H1 (cell line): ENCODE measurements around the gene SUDS3. TPM values are rescaled to one million over a fixed set of nuclear protein-coding genes. Genes with fewer than 3 reads are reported as not detected.

Experiments used
- CTCF ChIA-PET: fragments of 300-600 bp; sonication (Branson Sonifier 250); formaldehyde crosslinking; loops from one replicate; lab custom pipeline; 2021; ENCODE audit not compliant: partially characterized antibody; lab: Charles Lee
- POLR2A ChIA-PET: fragments of 300-600 bp; sonication (Branson Sonifier 250); formaldehyde crosslinking; loops from one replicate; lab custom pipeline; 2021; ENCODE audit warnings: inconsistent platforms; ENCODE audit not compliant: partially characterized antibody; lab: Charles Lee
- DNase-seq, 2 experiments: peaks; one replicate each; pipeline versions ENCODE4 v3.0.0 to v3.0.0-alpha.2; 2010 to 2022; ENCODE audit warnings: low spot score in 2 of 2, low read depth in 1 of 2, mixed read lengths in 1 of 2
- FAIRE-seq: peaks from 2 replicates; lab custom pipeline; 2011; peaks lifted over from hg19 to GRCh38; lab: Jason Lieb, UNC
- H2AFZ ChIP-seq: 2 replicates; pipeline ENCODE4 v1.8.1; 2012; ENCODE audit warnings: low read length, inconsistent platforms
- H2AK5ac ChIP-seq: 2 replicates; pipeline ENCODE4 v1.6.1; 2013; ENCODE audit warnings: low read depth, low read length
- H2BK120ac ChIP-seq: replicated peaks from 2 replicates; pipeline ENCODE3; 2013; ENCODE audit warnings: low read depth, low read length, inconsistent platforms
- H2BK12ac ChIP-seq: 2 replicates; pipeline ENCODE4 v1.6.1; 2013; ENCODE audit warnings: low read depth, low read length
- H2BK15ac ChIP-seq: 2 replicates; pipeline ENCODE4 v1.6.1; 2013; ENCODE audit warnings: low read length
- H2BK20ac ChIP-seq: 2 replicates; pipeline ENCODE4 v1.6.1; 2013; ENCODE audit warnings: low read length
- H2BK5ac ChIP-seq: 2 replicates; pipeline ENCODE4 v1.6.1; 2013; ENCODE audit warnings: low read depth, low read length
- H3K14ac ChIP-seq: 2 replicates; pipeline ENCODE4 v1.6.1; 2013; ENCODE audit warnings: inconsistent platforms; ENCODE audit not compliant: insufficient read length
- H3K18ac ChIP-seq: 2 replicates; pipeline ENCODE4 v1.6.1; 2013; ENCODE audit warnings: low read length; ENCODE audit errors: extremely low read depth
- H3K23ac ChIP-seq: 2 replicates; pipeline ENCODE4 v1.6.1; 2013; ENCODE audit warnings: inconsistent platforms; ENCODE audit not compliant: insufficient read length
- H3K23me2 ChIP-seq: 2 replicates; pipeline ENCODE4 v1.6.1; 2013; ENCODE audit warnings: low read depth, low read length
- H3K27ac ChIP-seq: 2 replicates; pipeline ENCODE4 v1.6.1; 2011; ENCODE audit warnings: low read depth, low read length, inconsistent platforms
- H3K27me3 ChIP-seq, 4 experiments: replicated peaks in 1 of 4; 1 replicate in 1 of 4; 2 replicates in 3 of 4; pipeline versions ENCODE4 v1.6.1 to v1.8.1; 2011 to 2013; ENCODE audit warnings: low read length in 3 of 4, mild to moderate bottlenecking in 3 of 4, inconsistent platforms in 2 of 4, mixed read lengths in 2 of 4, moderate library complexity in 1 of 4; ENCODE audit not compliant: control insufficient read depth in 3 of 4, insufficient read depth in 3 of 4; ENCODE audit errors: extremely low read depth in 1 of 4
- H3K36me3 ChIP-seq, 4 experiments: 2 replicates each; pipeline versions ENCODE4 v1.6.1 to v1.8.1; 2011 to 2013; ENCODE audit warnings: mild to moderate bottlenecking in 4 of 4, low read length in 3 of 4, moderate library complexity in 2 of 4, control low read depth in 1 of 4, inconsistent platforms in 1 of 4; ENCODE audit not compliant: insufficient read depth in 4 of 4, control insufficient read depth in 2 of 4
- H3K4ac ChIP-seq: replicated peaks from 2 replicates; pipeline ENCODE3; 2013; ENCODE audit warnings: low read length, low read depth, mixed read lengths, inconsistent platforms; ENCODE audit not compliant: insufficient read length
- H3K4me1 ChIP-seq, 4 experiments: replicated peaks in 1 of 4; 1 replicate in 1 of 4; 2 replicates in 3 of 4; pipeline versions ENCODE4 v1.6.1 to v1.8.1; 2011 to 2013; ENCODE audit warnings: low read length in 3 of 4, inconsistent platforms in 2 of 4, mixed read lengths in 1 of 4; ENCODE audit not compliant: insufficient read depth in 4 of 4, control insufficient read depth in 3 of 4
- H3K4me2 ChIP-seq, 2 experiments: 2 replicates each; pipeline versions ENCODE4 v1.6.1 to v1.8.1; 2011 to 2013; ENCODE audit warnings: low read depth in 2 of 2, low read length in 2 of 2, control low read depth in 1 of 2, inconsistent platforms in 1 of 2, mild to moderate bottlenecking in 1 of 2; ENCODE audit not compliant: insufficient read depth in 1 of 2
- H3K4me3 ChIP-seq, 4 experiments: fragments of 200-600, 300-600 bp in 1 of 4; sonication (generic), shearing (Covaris generic), sonication (Bioruptor Twin) in 1 of 4; 2 replicates each; pipeline versions ENCODE4 v1.5.1 to v1.8.1; 2011 to 2016; ENCODE audit warnings: low read length in 4 of 4, low read depth in 3 of 4, control low read depth in 2 of 4, inconsistent platforms in 2 of 4, mild to moderate bottlenecking in 2 of 4, mixed read lengths in 1 of 4, moderate library complexity in 1 of 4; ENCODE audit not compliant: insufficient read depth in 2 of 4; ENCODE audit errors: extremely low read depth in 1 of 4
- H3K56ac ChIP-seq: replicated peaks from 2 replicates; pipeline ENCODE3; 2013; ENCODE audit warnings: low read depth, mild to moderate bottlenecking, mixed read lengths, low read length, inconsistent platforms; ENCODE audit not compliant: insufficient read length
- H3K79me1 ChIP-seq: 2 replicates; pipeline ENCODE4 v1.6.1; 2013; ENCODE audit warnings: low read depth, low read length, control low read depth
- H3K79me2 ChIP-seq, 2 experiments: 2 replicates each; pipeline versions ENCODE4 v1.6.1 to v1.8.1; 2012 to 2013; ENCODE audit warnings: low read length in 2 of 2, mild to moderate bottlenecking in 2 of 2, inconsistent platforms in 1 of 2; ENCODE audit not compliant: insufficient read depth in 2 of 2, control insufficient read depth in 1 of 2
- H3K9ac ChIP-seq, 4 experiments: replicated peaks in 1 of 4; 1 replicate in 1 of 4; 2 replicates in 3 of 4; pipeline versions ENCODE4 v1.6.1 to v1.8.1; 2011 to 2013; ENCODE audit warnings: low read depth in 3 of 4, low read length in 3 of 4, control low read depth in 2 of 4, mild to moderate bottlenecking in 2 of 4, moderate library complexity in 2 of 4, inconsistent platforms in 1 of 4; ENCODE audit errors: extremely low read depth in 1 of 4
- H3K9me3 ChIP-seq, 2 experiments: 2 replicates each; pipeline versions ENCODE4 v1.6.1 to v1.8.1; 2012 to 2013; ENCODE audit warnings: mild to moderate bottlenecking in 2 of 2, moderate library complexity in 2 of 2, control low read depth in 1 of 2, inconsistent platforms in 1 of 2, low read depth in 1 of 2, low read length in 1 of 2, mixed read lengths in 1 of 2; ENCODE audit not compliant: insufficient read depth in 2 of 2
- H4K20me1 ChIP-seq, 2 experiments: replicated peaks in 1 of 2; 2 replicates each; pipeline versions ENCODE3 to v1.8.1; 2011 to 2013; ENCODE audit warnings: inconsistent platforms in 2 of 2, low read length in 2 of 2, mild to moderate bottlenecking in 1 of 2; ENCODE audit not compliant: insufficient read depth in 2 of 2, control insufficient read depth in 1 of 2
- H4K5ac ChIP-seq: 2 replicates; pipeline ENCODE4 v1.6.1; 2013; ENCODE audit warnings: low read length, low read depth, mixed read lengths, inconsistent platforms; ENCODE audit not compliant: insufficient read length
- H4K8ac ChIP-seq: 2 replicates; pipeline ENCODE4 v1.8.0; 2013; ENCODE audit warnings: mild to moderate bottlenecking, moderate library complexity, low read length, inconsistent platforms; ENCODE audit not compliant: insufficient read depth; ENCODE audit errors: extremely low read depth
- H4K91ac ChIP-seq: replicated peaks from 2 replicates; pipeline ENCODE3; 2013; ENCODE audit warnings: low read length, mixed read lengths, inconsistent platforms; ENCODE audit not compliant: insufficient read length
- EZH2 ChIP-seq: fragments of 200-600 bp; sonication (generic); IDR thresholded peaks from 2 replicates; pipeline ENCODE4 v1.7.1; 2012; ENCODE audit warnings: low read depth, mild to moderate bottlenecking, moderate library complexity, low read length, inconsistent platforms; ENCODE audit not compliant: severe bottlenecking
- HDAC6 ChIP-seq: IDR thresholded peaks from one replicate; pipeline ENCODE4 v1.7.1; 2012; ENCODE audit warnings: low read depth, mild to moderate bottlenecking, inconsistent platforms, low read length, moderate library complexity
- POLR2AphosphoS5 ChIP-seq: IDR thresholded peaks from 2 replicates; pipeline ENCODE4 v1.6.1; 2011; ENCODE audit warnings: low read depth, low read length
- POU5F1 ChIP-seq: IDR thresholded peaks from 2 replicates; pipeline ENCODE4 v1.6.1; 2011; ENCODE audit warnings: low read depth, mild to moderate bottlenecking, low read length, moderate library complexity
- SP1 ChIP-seq: IDR thresholded peaks from 2 replicates; pipeline ENCODE4 v1.6.1; 2011; ENCODE audit warnings: low read depth, low read length
- SP4 ChIP-seq: IDR thresholded peaks from 2 replicates; pipeline ENCODE4 v1.6.1; 2012; ENCODE audit warnings: low read length, inconsistent platforms
- TEAD4 ChIP-seq: IDR thresholded peaks from 2 replicates; pipeline ENCODE4 v1.6.1; 2012; ENCODE audit warnings: low read depth, low read length, inconsistent platforms, mixed read lengths
- WGBS, 2 experiments: shearing (Covaris generic) in 1 of 2; methylation state at CpG; one replicate each; pipeline versions ENCODE4 v1.1.6 to v1.1.7; 2013 to 2015; ENCODE audit warnings: low lambda C conversion rate in 2 of 2, mixed read lengths in 2 of 2, inconsistent platforms in 1 of 2, low coverage in 1 of 2, missing lambda C conversion rate in 1 of 2; ENCODE audit not compliant: insufficient replicate concordance in 2 of 2, insufficient coverage in 1 of 2, insufficient read length in 1 of 2; ENCODE audit errors: extremely low coverage in 1 of 2, missing lambda C conversion rate in 1 of 2; 5-methylcytosine and 5-hydroxymethylcytosine counted together
- polyA plus RNA-seq, 7 experiments: library from polyadenylated mRNA; depleted of rRNA in 3 of 7; stranded (reverse) in 5 of 7; unstranded in 2 of 7; fragments of >200 nt in 5 of 7; fragments of 200-250 nt in 2 of 7; gene quantifications; 1 replicate in 5 of 7; 2 replicates in 1 of 7; 4 replicates in 1 of 7; pipeline versions ENCODE4 v1.2.1 to v1.2.3, GENCODE V29; 2011 to 2013; ENCODE audit warnings: missing spikeins in 2 of 7, mixed read lengths in 2 of 7
- total RNA-seq: library from RNA; stranded (reverse); fragmentation: NEBNext Ultra II Directional; extraction: Animal tissue kit (Norgen Biotek cat#: 25700); gene quantifications from 2 replicates; pipeline ENCODE4 v1.2.1, GENCODE V29; 2021

The SUDS3 gene
- total and polyA plus RNA-seq, 2 of the 8 experiments (the other 6 are each of a cell fraction or from before 2014, with no cell fraction given) = 30.0 to 58.7 TPM

DNA sequence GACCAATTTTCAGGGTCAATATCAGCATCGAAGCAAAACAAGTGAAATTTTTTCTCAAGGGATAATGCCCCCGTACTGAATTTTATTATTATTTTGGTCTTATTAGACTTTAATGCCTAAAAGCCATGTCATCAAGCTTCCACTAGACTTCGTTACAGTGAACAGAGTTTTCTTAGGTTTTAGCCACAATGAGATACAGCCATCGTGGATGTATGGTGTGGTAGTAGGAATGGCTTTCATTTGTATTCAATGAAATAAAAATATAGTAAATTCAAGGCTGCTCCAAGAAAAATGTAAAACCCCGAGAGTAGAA lies 15.3 kb upstream of the SUDS3 start:
- CTCF ChIA-PET = interaction anchor here (0.9 kb wide), 1 partner anchor 177 kb away, joined by 3 read pairs; no protein-coding TSS in a partner anchor
- H3K4me1 ChIP-seq = no peaks in the 10 kb centered on the region
- H3K18ac ChIP-seq = no peak overlapping the region
- H3K4me3 ChIP-seq = no peak overlapping the region
- no peaks in the 10 kb centered on the region for H3K27me3 ChIP-seq
- H3K9me3 ChIP-seq = no peaks in the 10 kb centered on the region
- no peak overlapping the region for H2BK20ac ChIP-seq
- H2AK5ac ChIP-seq = no peak overlapping the region
- TF ChIP-seq POLR2AphosphoS5 (no peak), HDAC6 (no peak), SP4 (no peak), SP1 (no peak), TEAD4 (no peak), POU5F1 (no peak), EZH2 (no peak)
- no peak overlapping the region for H2BK120ac ChIP-seq
- H3K14ac ChIP-seq = no peak overlapping the region
- H2AFZ ChIP-seq = no peak overlapping the region
- no peaks in the 10 kb centered on the region for H3K36me3 ChIP-seq
- no peak overlapping the region for H3K4ac ChIP-seq
- DNase-seq = no peak
- no peak overlapping the region for H4K5ac ChIP-seq
- H3K79me1 ChIP-seq = no peaks in the 10 kb centered on the region
- no peak overlapping the region for H4K91ac ChIP-seq
- H2BK5ac ChIP-seq = no peak overlapping the region
- FAIRE-seq = no peak
- H3K23ac ChIP-seq = no peak overlapping the region
- 92% methylated on average over 5 of the region's 5 CpGs; no CpG with 5 or more reads in 1 of the 2 experiments for WGBS, 2 experiments
- no peak overlapping the region for H4K8ac ChIP-seq
- no peaks in the 10 kb centered on the region for H4K20me1 ChIP-seq
- POLR2A ChIA-PET = no interaction called here
- no peak overlapping the region for H3K56ac ChIP-seq
- H3K79me2 ChIP-seq = no peaks in the 10 kb centered on the region
- H2BK15ac ChIP-seq = no peak overlapping the region
- H3K23me2 ChIP-seq = no peaks in the 10 kb centered on the region
- H3K27ac ChIP-seq = no peak overlapping the region
- H2BK12ac ChIP-seq = no peak overlapping the region
- no peak overlapping the region for H3K9ac ChIP-seq
- H3K4me2 ChIP-seq = no peak overlapping the region
